Mesenchymal stem cell (in vitro differentiated cells and primary cell): Measurements from ENCODE around the gene ZNF584.
A peak's percentile ranks its signal among the peaks of the same experiment; 100 is the strongest.

Experiments
- DNase-seq: peaks from one replicate; pipeline ENCODE4 v3.0.0-alpha.2; 2013
- H2AFZ ChIP-seq: one replicate; pipeline ENCODE4 v1.6.1; 2013; ENCODE audit warnings: low read depth, mild to moderate bottlenecking, control low read depth, inconsistent platforms, low read length, moderate library complexity
- H2AK5ac ChIP-seq: 2 replicates; pipeline ENCODE4 v1.6.1; 2013; ENCODE audit warnings: low read length, moderate library complexity, mild to moderate bottlenecking, inconsistent platforms; ENCODE audit not compliant: severe bottlenecking
- H2BK120ac ChIP-seq: one replicate; pipeline ENCODE4 v1.6.1; 2013; ENCODE audit warnings: low read depth, mild to moderate bottlenecking, inconsistent platforms, low read length, moderate library complexity
- H2BK12ac ChIP-seq, 2 experiments: one replicate each; pipeline ENCODE4 v1.6.1; 2013; ENCODE audit warnings: inconsistent platforms in 2 of 2, low read length in 2 of 2, mild to moderate bottlenecking in 2 of 2, moderate library complexity in 2 of 2, control low read depth in 1 of 2
- H2BK15ac ChIP-seq: one replicate; pipeline ENCODE4 v1.6.1; 2013; ENCODE audit warnings: mild to moderate bottlenecking, low read depth, inconsistent platforms; ENCODE audit not compliant: poor library complexity, severe bottlenecking
- H2BK5ac ChIP-seq: 2 replicates; pipeline ENCODE4 v1.6.1; 2013; ENCODE audit warnings: low read depth, mild to moderate bottlenecking, low read length, control low read depth, inconsistent platforms; ENCODE audit not compliant: poor library complexity, severe bottlenecking
- H3K14ac ChIP-seq, 2 experiments: one replicate each; pipeline ENCODE4 v1.6.1; 2013; ENCODE audit warnings: inconsistent platforms in 2 of 2, low read length in 2 of 2, control low read depth in 1 of 2, mild to moderate bottlenecking in 1 of 2, moderate library complexity in 1 of 2
- H3K18ac ChIP-seq, 2 experiments: one replicate each; pipeline ENCODE4 v1.6.1; 2013; ENCODE audit warnings: inconsistent platforms in 2 of 2, low read length in 2 of 2, control low read depth in 1 of 2, low read depth in 1 of 2, mild to moderate bottlenecking in 1 of 2
- H3K23ac ChIP-seq, 2 experiments: one replicate each; pipeline ENCODE4 v1.6.1; 2013; ENCODE audit warnings: inconsistent platforms in 2 of 2, low read length in 2 of 2, mild to moderate bottlenecking in 2 of 2, moderate library complexity in 2 of 2, control low read depth in 1 of 2
- H3K27ac ChIP-seq: 2 replicates; pipeline ENCODE4 v1.5.1; 2013; ENCODE audit warnings: mild to moderate bottlenecking, moderate library complexity, low read length, control low read depth, inconsistent platforms; ENCODE audit not compliant: poor library complexity, severe bottlenecking
- H3K27me3 ChIP-seq, 2 experiments: 2 replicates each; pipeline versions ENCODE4 v1.6.1 to v1.7.0; 2013; ENCODE audit warnings: low read length in 2 of 2, mild to moderate bottlenecking in 2 of 2, moderate library complexity in 2 of 2, control low read depth in 1 of 2, inconsistent platforms in 1 of 2; ENCODE audit not compliant: control insufficient read depth in 1 of 2, insufficient read depth in 1 of 2
- H3K36me3 ChIP-seq, 2 experiments: 2 replicates each; pipeline versions ENCODE4 v1.6.1 to v1.7.0; 2013; ENCODE audit warnings: low read length in 2 of 2, control low read depth in 1 of 2, inconsistent platforms in 1 of 2, low read depth in 1 of 2, mild to moderate bottlenecking in 1 of 2; ENCODE audit not compliant: insufficient read depth in 2 of 2, control insufficient read depth in 1 of 2
- H3K4ac ChIP-seq, 2 experiments: one replicate each; pipeline ENCODE4 v1.6.1; 2013; ENCODE audit warnings: inconsistent platforms in 2 of 2, low read length in 2 of 2, mild to moderate bottlenecking in 2 of 2, moderate library complexity in 2 of 2, control low read depth in 1 of 2, low read depth in 1 of 2
- H3K4me1 ChIP-seq: 2 replicates; pipeline ENCODE4 v1.6.1; 2013; ENCODE audit warnings: low read depth, low read length, control low read depth; ENCODE audit not compliant: control insufficient read depth, insufficient read depth
- H3K4me2 ChIP-seq: 2 replicates; pipeline ENCODE4 v1.6.1; 2013; ENCODE audit warnings: low read length, mild to moderate bottlenecking, inconsistent platforms; ENCODE audit not compliant: poor library complexity, severe bottlenecking
- H3K4me3 ChIP-seq, 2 experiments: 2 replicates each; pipeline versions ENCODE4 v1.5.1 to v1.7.0; 2013; ENCODE audit warnings: low read length in 2 of 2, mild to moderate bottlenecking in 2 of 2, control low read depth in 1 of 2, low read depth in 1 of 2; ENCODE audit not compliant: insufficient read depth in 1 of 2
- H3K79me1 ChIP-seq: replicated peaks from 2 replicates; pipeline ENCODE4 v1.6.1; 2013; ENCODE audit warnings: mild to moderate bottlenecking, control low read depth, low read length, inconsistent platforms; ENCODE audit not compliant: poor library complexity, severe bottlenecking
- H3K9ac ChIP-seq: 2 replicates; pipeline ENCODE4 v1.7.0; 2013; ENCODE audit warnings: mild to moderate bottlenecking, low read length, moderate library complexity
- H3K9me3 ChIP-seq: 2 replicates; pipeline ENCODE4 v1.7.0; 2013; ENCODE audit warnings: mild to moderate bottlenecking, low read length; ENCODE audit not compliant: control insufficient read depth
- H4K8ac ChIP-seq: one replicate; pipeline ENCODE4 v1.6.1; 2013; ENCODE audit warnings: inconsistent platforms, mild to moderate bottlenecking, low read length, moderate library complexity
- H4K91ac ChIP-seq: one replicate; pipeline ENCODE4 v1.6.1; 2013; ENCODE audit warnings: mild to moderate bottlenecking, low read length, inconsistent platforms
- WGBS: methylation state at CpG from one replicate; pipeline ENCODE4 v1.1.7; 2013; ENCODE audit warnings: mixed read lengths; 5-methylcytosine and 5-hydroxymethylcytosine counted together

Gene ZNF584

DNA sequence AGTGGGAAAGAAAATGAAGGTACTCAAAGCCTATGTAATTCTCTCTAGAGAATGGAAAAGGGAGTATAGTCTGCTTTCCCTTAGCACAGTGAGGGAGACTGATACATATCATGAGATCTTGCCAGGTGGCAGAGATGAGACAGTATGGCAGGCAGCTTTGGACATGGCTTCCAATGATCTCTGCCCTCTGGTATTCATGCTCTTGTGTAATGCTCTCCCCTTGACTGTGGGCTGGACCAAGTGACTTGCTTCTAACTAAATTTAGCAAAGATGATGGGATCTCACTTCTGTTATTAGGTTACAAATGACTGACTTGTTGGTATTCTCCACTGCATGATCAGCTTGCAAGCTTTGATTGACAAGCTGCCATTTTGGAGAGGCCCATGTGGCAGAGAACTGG is 21.3 kb downstream of the ZNF584 start:
- Histone ChIP-seq H3K14ac (no peak overlapping the region), H2AFZ (no peak overlapping the region), H3K9me3 (peaks cover 82% of the 10 kb centered on the region), H4K8ac (no peak overlapping the region), H4K91ac (no peak overlapping the region), H3K79me1 (peaks cover under 1% of the 10 kb centered on the region), H2BK5ac (no peak overlapping the region), H3K27ac (no peak overlapping the region), H2BK12ac (no peak overlapping the region), H3K4me1 (no peaks in the 10 kb centered on the region), H3K23ac (no peak overlapping the region), H3K4ac (no peak overlapping the region), H3K18ac (no peak overlapping the region), H3K4me3 (peak overlapping the region in 1 of 2 experiments; percentile 44), H2BK120ac (no peak overlapping the region), H3K27me3 (no peaks in the 10 kb centered on the region), H2AK5ac (no peak overlapping the region), H3K9ac (no peak overlapping the region), H3K4me2 (no peak overlapping the region), H3K36me3 (peaks cover 38 to 54% of the 10 kb centered on the region in 2 experiments), H2BK15ac (no peak overlapping the region)
- no peak for DNase-seq

DNA sequence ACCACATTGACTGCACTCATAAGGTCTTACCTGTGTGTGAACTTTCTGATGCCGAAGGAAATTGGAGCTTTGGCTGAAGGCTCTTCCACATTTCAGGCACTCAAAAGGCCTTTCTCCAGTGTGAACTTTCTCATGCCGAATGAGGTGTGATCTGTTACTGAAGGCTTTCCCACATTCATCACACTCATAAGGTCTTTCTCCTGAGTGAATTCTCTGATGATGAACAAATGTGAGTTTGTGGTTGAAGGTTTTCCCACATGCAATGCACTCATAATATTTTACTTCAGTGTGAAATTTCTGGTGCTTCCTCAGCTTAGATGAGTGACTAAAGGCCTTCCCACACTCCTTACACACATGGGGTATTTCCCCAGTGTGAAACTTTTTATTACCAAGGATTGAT is 25.8 kb downstream of the ZNF584 start:
- Histone ChIP-seq H3K27me3 (no peaks in the 10 kb centered on the region), H2AFZ (no peak overlapping the region), H4K91ac (no peak overlapping the region), H2BK120ac (no peak overlapping the region), H3K23ac (no peak overlapping the region), H3K27ac (no peak overlapping the region), H2BK15ac (no peak overlapping the region), H2BK12ac (no peak overlapping the region), H3K4me2 (no peak overlapping the region), H3K4ac (no peak overlapping the region), H3K79me1 (peaks cover 6% of the 10 kb centered on the region), H3K36me3 (peaks cover 59 to 77% of the 10 kb centered on the region in 2 experiments), H4K8ac (no peak overlapping the region), H2AK5ac (no peak overlapping the region), H3K4me3 (peak overlapping the region in 1 of 2 experiments; percentile 63), H3K18ac (no peak overlapping the region), H3K9ac (no peak overlapping the region), H3K9me3 (peaks cover 94% of the 10 kb centered on the region), H2BK5ac (no peak overlapping the region), H3K14ac (no peak overlapping the region), H3K4me1 (peaks cover 2% of the 10 kb centered on the region)
- no peak for DNase-seq
- 100% methylated on average over 1 of the region's 2 CpGs for WGBS

DNA sequence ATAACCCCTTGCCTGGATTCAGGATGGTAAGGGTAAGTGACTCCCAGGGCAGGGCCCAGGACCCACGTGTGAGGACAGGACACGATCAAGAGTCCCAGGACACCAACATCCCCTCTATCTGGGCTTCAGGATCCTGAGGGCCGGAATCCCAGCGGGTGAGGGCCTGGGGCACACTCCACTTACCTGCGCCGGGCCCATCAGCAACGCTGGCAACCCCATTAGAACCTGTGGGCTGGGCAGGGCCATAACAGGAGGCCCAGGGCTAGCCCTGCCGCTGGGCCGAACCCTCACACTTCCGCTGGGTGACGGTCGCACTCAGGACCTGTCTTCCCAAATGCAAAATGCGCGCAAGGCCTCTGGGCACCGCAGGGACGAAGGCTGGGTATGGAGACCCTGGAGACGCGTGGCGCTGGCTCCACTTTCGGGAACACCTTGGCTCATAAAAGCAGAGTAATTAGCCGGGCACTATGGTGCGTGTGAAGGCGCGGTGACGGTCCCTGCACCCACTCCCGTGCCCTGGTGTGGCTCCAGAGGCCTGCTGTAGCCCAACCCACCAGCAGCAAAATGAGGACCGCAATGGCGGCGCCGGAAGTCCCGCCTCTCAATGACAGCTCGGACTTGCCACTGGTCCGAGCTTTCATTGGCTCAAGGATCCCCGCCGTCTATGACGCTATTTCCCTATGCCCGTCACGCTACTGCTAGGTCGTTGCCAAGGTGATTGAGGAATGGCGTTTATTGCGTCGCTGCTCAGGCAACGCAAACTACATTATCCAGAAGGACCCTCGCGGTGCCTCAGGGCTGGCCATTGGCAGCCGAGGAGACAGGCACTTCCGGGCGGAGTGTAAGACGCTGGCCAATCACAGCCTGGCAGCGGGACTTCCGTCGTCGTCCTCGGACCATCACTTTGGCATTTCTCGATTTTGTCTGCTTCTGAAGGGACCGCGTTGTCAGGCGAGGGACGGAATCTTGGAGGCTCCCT is 31.4 kb downstream of the ZNF584 start, which contains the start of gene ZNF132:
Gene ZNF132, minus strand, starts transcription at position 578 of the 979 bp plus-strand sequence. Its CDS starts 332 bp downstream, at position 246.
- Histone ChIP-seq H2BK120ac (no peak within 1 kb of the TSS), H3K4me2 (peak within 1 kb of the TSS; percentile 71), H3K9me3 (peaks cover 42% of the 10 kb centered on the region), H2BK5ac (peak within 1 kb of the TSS; percentile 33), H3K9ac (peak within 1 kb of the TSS; percentile 93), H4K91ac (peak within 1 kb of the TSS; percentile 57), H2BK12ac (no peak within 1 kb of the TSS), H3K27ac (peak within 1 kb of the TSS; percentile 66), H3K4ac (peak within 1 kb of the TSS; percentile 42 to 49), H3K4me1 (peaks cover 14% of the 10 kb centered on the region), H3K23ac (no peak within 1 kb of the TSS), H3K79me1 (peaks cover 11% of the 10 kb centered on the region), H3K27me3 (no peaks in the 10 kb centered on the region), H4K8ac (peak within 1 kb of the TSS; percentile 99), H3K4me3 (peak within 1 kb of the TSS; percentile 82 to 97), H2AK5ac (peak within 1 kb of the TSS; percentile 2), H2BK15ac (peak within 1 kb of the TSS; percentile 44), H3K18ac (peak within 1 kb of the TSS; percentile 44 to 48), H2AFZ (peak within 1 kb of the TSS; percentile 69), H3K36me3 (peaks cover 21 to 32% of the 10 kb centered on the region in 2 experiments), H3K14ac (peak within 1 kb of the TSS in 1 of 2 experiments; percentile 78)
- peak; percentile 99 for DNase-seq
- WGBS = 39% methylated on average over 59 of the region's 59 CpGs

DNA sequence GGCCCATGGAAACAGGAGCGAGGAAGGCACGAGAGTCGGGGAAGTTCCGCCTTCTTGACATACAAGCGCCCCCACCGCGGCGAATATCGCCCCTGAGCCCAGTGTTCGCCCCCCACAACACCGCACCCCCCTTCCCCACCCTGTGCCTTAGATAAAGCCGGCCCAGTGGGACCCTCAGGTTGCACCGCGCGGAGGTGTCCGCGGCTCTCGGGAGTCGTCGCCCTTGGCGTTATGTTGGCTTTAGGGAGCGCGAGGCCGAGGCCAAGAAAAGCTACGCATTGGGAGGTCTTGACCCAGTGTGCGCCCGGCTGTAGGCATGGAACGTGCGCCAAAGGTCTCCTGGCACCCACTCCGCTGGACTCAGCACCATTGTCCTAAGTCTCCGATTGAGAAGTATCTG is 32.1 kb downstream of the ZNF584 start:
- Histone ChIP-seq H3K4me1 (peaks cover 14% of the 10 kb centered on the region), H3K27me3 (no peaks in the 10 kb centered on the region), H2AFZ (no peak overlapping the region), H4K91ac (no peak overlapping the region), H4K8ac (peak overlapping the region; percentile 98), H3K4me3 (peak overlapping the region; percentile 53 to 97), H3K79me1 (peaks cover 11% of the 10 kb centered on the region), H2BK12ac (no peak overlapping the region), H3K14ac (no peak overlapping the region), H3K23ac (no peak overlapping the region), H3K9me3 (peaks cover 35% of the 10 kb centered on the region), H2AK5ac (no peak overlapping the region), H3K4me2 (peak overlapping the region; percentile 71), H2BK120ac (no peak overlapping the region), H2BK5ac (no peak overlapping the region), H3K9ac (peak overlapping the region; percentile 85), H2BK15ac (no peak overlapping the region), H3K36me3 (peaks cover 16 to 25% of the 10 kb centered on the region in 2 experiments), H3K18ac (peak overlapping the region; percentile 7 to 11), H3K4ac (no peak overlapping the region), H3K27ac (peak overlapping the region; percentile 4)
- 83% methylated on average over 31 of the region's 31 CpGs for WGBS
- DNase-seq = no peak
